ENCODE data around the gene KCNH8.
"Not testable (repeated sequence)": the region's sequence is repeated elsewhere in the genome, so short reads cannot be mapped to it uniquely, and the experiment has no call there.

KCNH8 gene

GRCh38 chr3:19147905-19148767 lies at the start of gene KCNH8:
KCNH8 (plus strand) TSS chr3:19148510; CDS start chr3:19148720, 210 bp downstream.
- no peak for DNase-seq (ENCODE audit: low spot score)

- DNase-seq (ENCODE audit: low spot score) = not testable (repeated sequence)
Measured at GRCh38 chr3:19102654-19103290, 45.5 kb upstream of the KCNH8 start.

GRCh38 chr3:19103510-19103909 lies 44.8 kb upstream of the KCNH8 start:
- DNase-seq (ENCODE audit: low spot score) = no peak

- no peak for DNase-seq (ENCODE audit: low spot score)
Measured at GRCh38 chr3:19104459-19104858, 43.9 kb upstream of the KCNH8 start.

GRCh38 chr3:19105826-19106225 lies 42.5 kb upstream of the KCNH8 start:
- no peak for DNase-seq (ENCODE audit: low spot score)

GRCh38 chr3:19106307-19106706 lies 42.0 kb upstream of the KCNH8 start:
- no peak for DNase-seq (ENCODE audit: low spot score)

- no peak for DNase-seq (ENCODE audit: low spot score)
Measured at GRCh38 chr3:19107719-19108118, 40.6 kb upstream of the KCNH8 start.

- no peak for DNase-seq (ENCODE audit: low spot score)
Measured at GRCh38 chr3:19110335-19110895, 37.9 kb upstream of the KCNH8 start.

- DNase-seq (ENCODE audit: low spot score) = no peak
Measured at GRCh38 chr3:19114461-19114860, 33.8 kb upstream of the KCNH8 start.

GRCh38 chr3:19116239-19116638 lies 32.1 kb upstream of the KCNH8 start:
- DNase-seq (ENCODE audit: low spot score) = no peak

GRCh38 chr3:19124752-19125151 lies 23.6 kb upstream of the KCNH8 start:
- DNase-seq (ENCODE audit: low spot score) = no peak

- no peak for DNase-seq (ENCODE audit: low spot score)
Measured at GRCh38 chr3:19139863-19140262, 8.4 kb upstream of the KCNH8 start.

GRCh38 chr3:19146685-19147650 lies 1.3 kb upstream of the KCNH8 start:
- DNase-seq (ENCODE audit: low spot score) = peak; percentile 32

- no peak for DNase-seq (ENCODE audit: low spot score)
Measured at GRCh38 chr3:19148768-19149091, 420 bp downstream of the KCNH8 start.

- DNase-seq (ENCODE audit: low spot score) = no peak
Measured at GRCh38 chr3:19149368-19149767, 1.1 kb downstream of the KCNH8 start.

GRCh38 chr3:19151171-19151570 lies 2.9 kb downstream of the KCNH8 start:
- no peak for DNase-seq (ENCODE audit: low spot score)

- DNase-seq (ENCODE audit: low spot score) = no peak
Measured at GRCh38 chr3:19154693-19155250, 6.5 kb downstream of the KCNH8 start.

- no peak for DNase-seq (ENCODE audit: low spot score)
Measured at GRCh38 chr3:19155375-19155774, 7.1 kb downstream of the KCNH8 start.

- DNase-seq (ENCODE audit: low spot score) = no peak
Measured at GRCh38 chr3:19159966-19160635, 11.8 kb downstream of the KCNH8 start.

- DNase-seq (ENCODE audit: low spot score) = no peak
Measured at GRCh38 chr3:19165654-19166053, 17.3 kb downstream of the KCNH8 start.

GRCh38 chr3:19171794-19172193 lies 23.5 kb downstream of the KCNH8 start:
- DNase-seq (ENCODE audit: low spot score) = no peak
